Hepatocyte (in vitro differentiated cells): ENCODE data around the gene SLC16A14.

Experiments
- EZH2 ChIP-seq: fragments of 200-600 bp; sonication (generic); IDR thresholded peaks from 2 replicates; pipeline ENCODE4 v1.6.1; 2016; ENCODE audit warnings: antibody characterized with exemption, mild to moderate bottlenecking, borderline replicate concordance
- EZH2phosphoT487 ChIP-seq: fragments of 200-600 bp; sonication (generic); IDR thresholded peaks from one replicate; pipeline ENCODE4 v1.6.1; 2018; ENCODE audit warnings: antibody characterized with exemption, mild to moderate bottlenecking, low read depth, moderate library complexity; ENCODE audit not compliant: unreplicated experiment, severe bottlenecking
- TF ChIP-seq, protein P1 (sequence below): fragments of 200-600 bp; sonication (generic); IDR thresholded peaks from 2 replicates; pipeline ENCODE4 v1.5.1; 2016; ENCODE audit warnings: antibody characterized with exemption, mild to moderate bottlenecking; ENCODE audit not compliant: poor library complexity

DNA sequence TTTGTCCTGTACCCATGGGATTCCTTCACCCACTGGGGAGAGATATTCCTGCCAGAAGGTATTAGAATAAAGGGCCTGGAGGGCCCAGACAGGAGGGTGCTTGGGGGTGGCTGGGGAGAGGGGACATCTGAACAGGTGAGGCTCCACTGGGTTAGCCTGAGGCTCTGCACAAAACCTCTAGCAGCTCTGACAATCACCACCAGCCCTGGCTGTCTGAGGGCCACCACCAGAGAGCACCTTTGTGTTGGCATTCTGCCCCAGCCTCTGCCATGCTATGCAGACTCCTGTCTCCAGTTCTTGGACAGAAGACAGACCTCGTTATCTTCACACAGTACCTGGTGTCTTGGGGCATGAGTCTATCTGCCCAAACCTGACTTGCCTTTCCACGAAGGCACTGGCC, 25.3 kb downstream of the SLC16A14 start:
- TF ChIP-seq, protein P1, sequence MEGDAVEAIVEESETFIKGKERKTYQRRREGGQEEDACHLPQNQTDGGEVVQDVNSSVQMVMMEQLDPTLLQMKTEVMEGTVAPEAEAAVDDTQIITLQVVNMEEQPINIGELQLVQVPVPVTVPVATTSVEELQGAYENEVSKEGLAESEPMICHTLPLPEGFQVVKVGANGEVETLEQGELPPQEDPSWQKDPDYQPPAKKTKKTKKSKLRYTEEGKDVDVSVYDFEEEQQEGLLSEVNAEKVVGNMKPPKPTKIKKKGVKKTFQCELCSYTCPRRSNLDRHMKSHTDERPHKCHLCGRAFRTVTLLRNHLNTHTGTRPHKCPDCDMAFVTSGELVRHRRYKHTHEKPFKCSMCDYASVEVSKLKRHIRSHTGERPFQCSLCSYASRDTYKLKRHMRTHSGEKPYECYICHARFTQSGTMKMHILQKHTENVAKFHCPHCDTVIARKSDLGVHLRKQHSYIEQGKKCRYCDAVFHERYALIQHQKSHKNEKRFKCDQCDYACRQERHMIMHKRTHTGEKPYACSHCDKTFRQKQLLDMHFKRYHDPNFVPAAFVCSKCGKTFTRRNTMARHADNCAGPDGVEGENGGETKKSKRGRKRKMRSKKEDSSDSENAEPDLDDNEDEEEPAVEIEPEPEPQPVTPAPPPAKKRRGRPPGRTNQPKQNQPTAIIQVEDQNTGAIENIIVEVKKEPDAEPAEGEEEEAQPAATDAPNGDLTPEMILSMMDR = no peak
- TF ChIP-seq EZH2 (no peak), EZH2phosphoT487 (no peak)
